Measurements from ENCODE around the gene ZNF407. TPM values are rescaled to one million over a fixed set of nuclear protein-coding genes. Genes with fewer than 3 reads are reported as not detected.

Gene ZNF407
- total and polyA plus RNA-seq, 4 donors = 1.3 to 21.1 (median 9.5) TPM

DNA sequence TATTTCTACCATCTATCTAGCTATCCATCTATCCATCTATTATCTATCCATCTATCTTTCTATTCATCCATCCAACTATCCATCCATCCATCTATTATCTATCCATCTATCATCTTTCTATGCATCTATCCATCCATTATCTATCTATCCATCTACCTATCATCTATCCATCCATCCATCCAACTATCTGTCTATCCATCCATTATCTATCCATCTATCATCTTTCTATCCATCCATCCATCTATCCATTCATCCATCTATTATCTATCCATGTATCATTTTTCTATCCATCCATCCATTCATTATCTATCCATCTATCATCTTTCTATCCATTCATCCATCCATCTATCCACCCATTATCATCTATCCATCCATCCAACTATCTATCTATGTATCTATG, 24.6 kb upstream of the ZNF407 start:
- H3K4me3 ChIP-seq (ENCODE audit: low read length in 2 of 2) = no peak overlapping the region
- no peaks in the 10 kb centered on the region for H3K36me3 ChIP-seq (ENCODE audit: control insufficient read depth in 1 of 2, insufficient read depth in 2 of 2, low read length in 1 of 2)
- no peaks in the 10 kb centered on the region for H3K9me3 ChIP-seq (ENCODE audit: control insufficient read depth, low read length)
- H3K27ac ChIP-seq (ENCODE audit: low read depth in 1 of 2, low read length in 2 of 2) = no peak overlapping the region
- DNase-seq = no peak
- H3K4me1 ChIP-seq (ENCODE audit: control insufficient read depth in 1 of 2, insufficient read depth in 2 of 2, low read length in 2 of 2) = no peaks in the 10 kb centered on the region
- H3K27me3 ChIP-seq (ENCODE audit: control insufficient read depth in 1 of 2, insufficient read depth in 2 of 2, low read length in 1 of 2) = no peaks in the 10 kb centered on the region
- intact Hi-C loops (cut with DNase I) = no loop called here
- no peak for ATAC-seq (ENCODE audit: low FRiP score)

DNA sequence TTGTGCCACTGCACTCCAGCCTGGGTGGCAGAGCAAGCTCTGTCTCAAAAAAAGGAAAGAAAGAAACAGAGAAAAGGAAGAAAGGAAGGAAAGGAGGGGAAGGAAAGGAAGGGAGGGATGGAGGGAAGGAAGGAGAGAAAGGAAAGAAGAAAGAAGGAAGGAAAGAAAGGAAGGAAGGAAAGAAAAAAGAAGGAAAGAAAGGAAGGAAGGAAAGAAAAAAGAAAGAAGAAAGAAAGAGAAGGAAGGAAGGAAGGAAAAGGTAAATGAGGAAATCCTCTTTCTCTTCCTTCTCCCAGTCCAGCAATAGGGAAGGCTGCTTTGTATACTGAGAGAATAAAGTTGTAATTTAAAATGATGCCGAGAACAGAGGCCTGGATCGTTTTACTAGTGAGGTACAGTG, 22.8 kb upstream of the ZNF407 start:
- Histone ChIP-seq H3K36me3 (ENCODE audit: control insufficient read depth in 1 of 2, insufficient read depth in 2 of 2, low read length in 1 of 2) (no peaks in the 10 kb centered on the region), H3K27me3 (ENCODE audit: control insufficient read depth in 1 of 2, insufficient read depth in 2 of 2, low read length in 1 of 2) (no peaks in the 10 kb centered on the region), H3K4me1 (ENCODE audit: control insufficient read depth in 1 of 2, insufficient read depth in 2 of 2, low read length in 2 of 2) (no peaks in the 10 kb centered on the region), H3K4me3 (ENCODE audit: low read length in 2 of 2) (no peak overlapping the region), H3K9me3 (ENCODE audit: control insufficient read depth, low read length) (no peaks in the 10 kb centered on the region), H3K27ac (ENCODE audit: low read depth in 1 of 2, low read length in 2 of 2) (no peak overlapping the region)
- ATAC-seq (ENCODE audit: low FRiP score) (no peak), DNase-seq (no peak)
- intact Hi-C loops (cut with DNase I) = no loop called here
- WGBS, 2 donors = 76 to 81% methylated on average over 2 of the region's 2 CpGs

DNA sequence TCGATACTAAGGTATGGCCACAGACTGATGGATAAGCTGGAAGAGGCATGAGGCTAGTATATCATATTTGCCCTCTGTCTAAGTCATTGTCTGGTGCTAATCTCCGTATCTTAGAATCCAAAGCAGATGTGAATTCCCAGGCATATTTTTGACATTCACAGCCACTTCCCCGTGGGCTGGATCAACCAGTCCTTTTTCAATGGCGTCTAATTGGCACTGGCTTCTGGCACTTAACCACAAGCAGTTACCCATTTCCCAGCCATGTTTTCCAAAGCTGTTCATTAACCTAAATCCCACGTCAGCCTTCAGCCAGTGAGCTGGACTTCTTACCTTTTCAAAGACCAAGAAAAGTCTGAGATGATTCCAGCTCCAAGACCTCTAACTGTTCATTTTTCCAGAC, 20.7 kb upstream of the ZNF407 start:
- H3K27ac ChIP-seq (ENCODE audit: low read depth in 1 of 2, low read length in 2 of 2) = no peak overlapping the region
- intact Hi-C loops (cut with DNase I) = no loop called here
- WGBS, 2 donors = 34 to 43% methylated on average over 5 of the region's 5 CpGs
- DNase-seq (no peak), ATAC-seq (ENCODE audit: low FRiP score) (no peak)
- H3K27me3 ChIP-seq (ENCODE audit: control insufficient read depth in 1 of 2, insufficient read depth in 2 of 2, low read length in 1 of 2) = no peaks in the 10 kb centered on the region
- no peaks in the 10 kb centered on the region for H3K9me3 ChIP-seq (ENCODE audit: control insufficient read depth, low read length)
- H3K4me1 ChIP-seq (ENCODE audit: control insufficient read depth in 1 of 2, insufficient read depth in 2 of 2, low read length in 2 of 2) = no peaks in the 10 kb centered on the region
- no peaks in the 10 kb centered on the region for H3K36me3 ChIP-seq (ENCODE audit: control insufficient read depth in 1 of 2, insufficient read depth in 2 of 2, low read length in 1 of 2)
- H3K4me3 ChIP-seq (ENCODE audit: low read length in 2 of 2) = no peak overlapping the region

DNA sequence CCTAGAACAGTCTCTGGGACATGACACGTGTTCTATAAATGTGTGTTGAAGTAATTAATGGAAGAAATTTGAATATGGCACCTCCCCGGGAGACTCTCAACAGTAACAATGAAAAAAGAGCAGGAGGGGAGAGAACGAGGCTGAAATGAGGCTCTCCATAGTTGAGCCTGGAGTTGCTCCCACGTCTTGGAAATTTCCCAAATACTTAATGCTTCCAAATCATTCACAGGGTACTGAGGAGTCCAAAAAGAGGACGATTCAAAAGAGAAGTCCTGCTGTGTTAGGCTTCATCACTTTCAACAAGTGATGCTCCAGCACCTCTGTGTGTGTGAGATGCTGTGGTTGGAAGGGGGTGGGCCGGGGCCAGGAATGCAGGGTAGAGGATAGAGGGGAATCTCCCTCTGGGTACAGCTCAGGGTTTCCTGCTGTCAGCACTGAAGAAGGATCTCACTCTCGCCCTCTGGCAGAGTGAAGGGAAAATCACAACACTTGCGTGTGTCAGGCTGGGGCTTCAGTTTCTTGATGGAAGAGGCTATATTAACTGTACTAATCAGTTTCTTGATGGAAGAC, 18.1 kb upstream of the ZNF407 start:
- WGBS, 2 donors = 18 to 22% methylated on average over 8 of the region's 8 CpGs
- no peak for ATAC-seq (ENCODE audit: low FRiP score)
- H3K27me3 ChIP-seq (ENCODE audit: control insufficient read depth in 1 of 2, insufficient read depth in 2 of 2, low read length in 1 of 2) = no peaks in the 10 kb centered on the region
- no peak for DNase-seq
- H3K27ac ChIP-seq (ENCODE audit: low read depth in 1 of 2, low read length in 2 of 2) = no peak overlapping the region
- no peak overlapping the region for H3K4me3 ChIP-seq (ENCODE audit: low read length in 2 of 2)
- intact Hi-C loops (cut with DNase I) = no loop called here
- no peaks in the 10 kb centered on the region for H3K36me3 ChIP-seq (ENCODE audit: control insufficient read depth in 1 of 2, insufficient read depth in 2 of 2, low read length in 1 of 2)
- H3K4me1 ChIP-seq (ENCODE audit: control insufficient read depth in 1 of 2, insufficient read depth in 2 of 2, low read length in 2 of 2) = no peaks in the 10 kb centered on the region
- no peaks in the 10 kb centered on the region for H3K9me3 ChIP-seq (ENCODE audit: control insufficient read depth, low read length)

DNA sequence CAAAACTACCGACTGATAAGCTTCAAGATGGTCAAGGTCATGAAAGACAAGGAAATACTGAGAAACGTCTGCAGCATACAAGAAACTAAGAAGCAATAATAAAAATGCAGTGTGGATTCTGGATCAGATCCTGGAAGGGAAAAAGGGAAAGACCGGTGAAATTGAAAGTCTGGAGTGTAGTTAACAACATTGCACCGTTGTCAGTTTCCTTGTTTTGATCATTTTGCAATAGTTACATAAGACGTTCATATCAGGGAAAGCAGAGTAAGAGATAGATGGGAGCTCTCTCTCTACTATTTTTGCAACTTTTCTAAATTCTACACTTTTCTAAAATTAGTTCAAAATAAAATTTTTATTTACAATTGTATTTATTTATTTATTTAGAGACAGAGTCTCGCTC, 15.0 kb upstream of the ZNF407 start:
- Histone ChIP-seq H3K27ac (ENCODE audit: low read depth in 1 of 2, low read length in 2 of 2) (no peak overlapping the region), H3K4me3 (ENCODE audit: low read length in 2 of 2) (no peak overlapping the region), H3K9me3 (ENCODE audit: control insufficient read depth, low read length) (peaks cover under 1% of the 10 kb centered on the region), H3K4me1 (ENCODE audit: control insufficient read depth in 1 of 2, insufficient read depth in 2 of 2, low read length in 2 of 2) (no peaks in the 10 kb centered on the region), H3K36me3 (ENCODE audit: control insufficient read depth in 1 of 2, insufficient read depth in 2 of 2, low read length in 1 of 2) (no peaks in the 10 kb centered on the region), H3K27me3 (ENCODE audit: control insufficient read depth in 1 of 2, insufficient read depth in 2 of 2, low read length in 1 of 2) (peaks cover 0 to 1% of the 10 kb centered on the region in 2 donors)
- no peak for DNase-seq
- no peak for ATAC-seq (ENCODE audit: low FRiP score)
- intact Hi-C loops (cut with DNase I) = no loop called here
- 60 to 63% methylated on average over 6 of the region's 6 CpGs for WGBS, 2 donors

DNA sequence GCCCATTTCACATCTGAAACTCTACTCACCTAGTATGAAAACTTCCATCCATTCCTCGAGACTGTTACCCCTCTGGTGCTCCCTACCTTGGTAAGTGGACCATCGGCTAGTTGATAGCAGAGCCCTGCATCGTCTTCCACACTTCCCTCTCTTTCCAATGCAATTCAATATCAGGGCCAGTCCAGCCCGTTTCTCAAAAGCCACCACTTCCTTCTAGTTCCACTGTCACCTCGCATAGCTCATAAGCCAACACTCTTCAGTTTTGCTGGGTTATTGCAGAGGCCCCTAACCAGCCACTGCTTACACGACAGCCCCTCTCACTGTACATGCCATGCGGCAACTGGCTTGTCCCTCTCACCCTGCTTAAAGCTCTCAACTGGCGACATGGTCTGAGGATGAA, 10.2 kb upstream of the ZNF407 start:
- intact Hi-C loops (cut with DNase I) = no loop called here
- Histone ChIP-seq H3K4me3 (ENCODE audit: low read length in 2 of 2) (no peak overlapping the region), H3K36me3 (ENCODE audit: control insufficient read depth in 1 of 2, insufficient read depth in 2 of 2, low read length in 1 of 2) (no peaks in the 10 kb centered on the region), H3K9me3 (ENCODE audit: control insufficient read depth, low read length) (peaks cover 3% of the 10 kb centered on the region), H3K27me3 (ENCODE audit: control insufficient read depth in 1 of 2, insufficient read depth in 2 of 2, low read length in 1 of 2) (peaks cover 0 to 1% of the 10 kb centered on the region in 2 donors), H3K27ac (ENCODE audit: low read depth in 1 of 2, low read length in 2 of 2) (no peak overlapping the region), H3K4me1 (ENCODE audit: control insufficient read depth in 1 of 2, insufficient read depth in 2 of 2, low read length in 2 of 2) (no peaks in the 10 kb centered on the region)
- WGBS, 2 donors = 72 to 76% methylated on average over 8 of the region's 8 CpGs
- DNase-seq (no peak), ATAC-seq (ENCODE audit: low FRiP score) (no peak)

DNA sequence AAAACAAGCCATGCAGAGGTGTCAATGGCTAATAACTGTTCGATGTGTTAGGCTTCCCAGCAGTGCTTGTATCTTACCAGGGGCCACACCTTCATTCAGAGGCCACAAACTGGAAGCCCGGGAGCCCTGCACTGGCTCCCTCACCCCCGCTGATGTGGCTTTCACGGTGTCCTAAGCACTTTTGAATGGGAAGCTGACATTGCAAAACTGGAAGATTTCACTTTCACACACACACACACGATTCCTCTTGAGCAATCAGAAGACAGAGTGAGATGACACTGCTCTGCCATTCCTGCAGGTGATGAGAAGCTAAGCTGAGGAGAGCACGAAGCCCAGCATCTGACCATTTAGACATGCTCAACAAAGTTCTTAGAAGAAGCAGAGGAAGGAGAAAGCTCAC, 8.6 kb upstream of the ZNF407 start:
- no peak for DNase-seq
- H3K36me3 ChIP-seq (ENCODE audit: control insufficient read depth in 1 of 2, insufficient read depth in 2 of 2, low read length in 1 of 2) = no peaks in the 10 kb centered on the region
- no peak overlapping the region for H3K27ac ChIP-seq (ENCODE audit: low read depth in 1 of 2, low read length in 2 of 2)
- ATAC-seq (ENCODE audit: low FRiP score) = no peak
- peaks cover 0 to 1% of the 10 kb centered on the region in 2 donors for H3K27me3 ChIP-seq (ENCODE audit: control insufficient read depth in 1 of 2, insufficient read depth in 2 of 2, low read length in 1 of 2)
- peaks cover 6% of the 10 kb centered on the region for H3K9me3 ChIP-seq (ENCODE audit: control insufficient read depth, low read length)
- WGBS, 2 donors = 63 to 65% methylated on average over 6 of the region's 6 CpGs
- H3K4me3 ChIP-seq (ENCODE audit: low read length in 2 of 2) = no peak overlapping the region
- intact Hi-C loops (cut with DNase I) = no loop called here
- H3K4me1 ChIP-seq (ENCODE audit: control insufficient read depth in 1 of 2, insufficient read depth in 2 of 2, low read length in 2 of 2) = no peaks in the 10 kb centered on the region

DNA sequence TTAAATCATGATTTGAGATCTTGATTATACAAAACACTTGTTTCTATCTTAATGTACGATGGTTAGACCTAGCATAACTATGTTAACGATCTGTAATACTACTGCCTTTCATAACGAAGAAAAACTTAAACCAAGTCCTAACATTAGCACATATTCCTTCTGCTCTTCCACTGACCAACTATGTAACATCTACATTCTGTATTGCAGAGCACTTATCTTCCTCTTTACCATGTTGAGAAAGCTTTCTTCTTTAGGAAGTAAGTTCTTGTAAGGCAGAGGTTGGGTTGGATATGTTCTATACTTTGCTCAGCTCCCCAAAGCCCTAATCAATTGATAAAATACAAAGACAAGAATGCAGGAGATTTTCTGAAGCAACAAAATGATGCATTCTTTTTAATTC, 7.9 kb upstream of the ZNF407 start:
- H3K27me3 ChIP-seq (ENCODE audit: control insufficient read depth in 1 of 2, insufficient read depth in 2 of 2, low read length in 1 of 2) = peaks cover 0 to 1% of the 10 kb centered on the region in 2 donors
- H3K36me3 ChIP-seq (ENCODE audit: control insufficient read depth in 1 of 2, insufficient read depth in 2 of 2, low read length in 1 of 2) = no peaks in the 10 kb centered on the region
- no peaks in the 10 kb centered on the region for H3K4me1 ChIP-seq (ENCODE audit: control insufficient read depth in 1 of 2, insufficient read depth in 2 of 2, low read length in 2 of 2)
- DNase-seq = no peak
- H3K27ac ChIP-seq (ENCODE audit: low read depth in 1 of 2, low read length in 2 of 2) = no peak overlapping the region
- no peak overlapping the region for H3K4me3 ChIP-seq (ENCODE audit: low read length in 2 of 2)
- peaks cover 6% of the 10 kb centered on the region for H3K9me3 ChIP-seq (ENCODE audit: control insufficient read depth, low read length)
- ATAC-seq (ENCODE audit: low FRiP score) = no peak
- whole genome bisulfite sequencing, 2 donors = 85 to 87% methylated on average over 3 of the region's 3 CpGs
- intact Hi-C loops (cut with DNase I) = no loop called here

DNA sequence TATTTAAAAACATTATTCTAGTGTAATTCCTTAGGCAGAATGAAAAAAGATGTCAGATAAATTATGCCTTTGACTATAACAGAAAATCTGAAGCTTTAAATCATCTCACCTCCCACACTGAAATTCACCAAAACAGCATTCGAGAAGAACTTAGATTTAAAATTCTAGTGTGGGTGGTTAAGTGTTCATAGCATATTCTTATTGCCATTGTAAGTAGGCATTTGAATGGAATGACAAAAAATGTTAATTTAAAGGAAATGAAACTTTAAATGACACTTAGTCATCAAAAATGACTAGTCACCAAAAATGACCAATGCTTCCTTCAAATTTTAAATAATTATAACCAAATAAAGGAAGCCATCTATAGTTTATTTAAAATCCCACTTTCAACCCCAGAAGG, 7.0 kb upstream of the ZNF407 start:
- Histone ChIP-seq H3K4me3 (ENCODE audit: low read length in 2 of 2) (no peak overlapping the region), H3K36me3 (ENCODE audit: control insufficient read depth in 1 of 2, insufficient read depth in 2 of 2, low read length in 1 of 2) (no peaks in the 10 kb centered on the region), H3K9me3 (ENCODE audit: control insufficient read depth, low read length) (peaks cover 6% of the 10 kb centered on the region), H3K27me3 (ENCODE audit: control insufficient read depth in 1 of 2, insufficient read depth in 2 of 2, low read length in 1 of 2) (peaks cover 0 to 1% of the 10 kb centered on the region in 2 donors), H3K4me1 (ENCODE audit: control insufficient read depth in 1 of 2, insufficient read depth in 2 of 2, low read length in 2 of 2) (no peaks in the 10 kb centered on the region), H3K27ac (ENCODE audit: low read depth in 1 of 2, low read length in 2 of 2) (no peak overlapping the region)
- ATAC-seq (ENCODE audit: low FRiP score) = no peak
- intact Hi-C loops (cut with DNase I) = no loop called here
- DNase-seq = no peak
- WGBS, 2 donors = 28 to 36% methylated on average over 1 of the region's 1 CpG

Measured in aorta (tissue), 5 donors.